SKM-1 (cell line): Measurements from ENCODE around the gene MASTL.

Experiments
- DNase-seq: peaks from one replicate; lab custom pipeline; 2025; ENCODE audit not compliant: unreplicated experiment; lab: John Stamatoyannopoulos, UW

The MASTL gene

GRCh38 chr10:27225011-27225590 lies 69.9 kb downstream of the MASTL start:
- no peak for DNase-seq

DNA sequence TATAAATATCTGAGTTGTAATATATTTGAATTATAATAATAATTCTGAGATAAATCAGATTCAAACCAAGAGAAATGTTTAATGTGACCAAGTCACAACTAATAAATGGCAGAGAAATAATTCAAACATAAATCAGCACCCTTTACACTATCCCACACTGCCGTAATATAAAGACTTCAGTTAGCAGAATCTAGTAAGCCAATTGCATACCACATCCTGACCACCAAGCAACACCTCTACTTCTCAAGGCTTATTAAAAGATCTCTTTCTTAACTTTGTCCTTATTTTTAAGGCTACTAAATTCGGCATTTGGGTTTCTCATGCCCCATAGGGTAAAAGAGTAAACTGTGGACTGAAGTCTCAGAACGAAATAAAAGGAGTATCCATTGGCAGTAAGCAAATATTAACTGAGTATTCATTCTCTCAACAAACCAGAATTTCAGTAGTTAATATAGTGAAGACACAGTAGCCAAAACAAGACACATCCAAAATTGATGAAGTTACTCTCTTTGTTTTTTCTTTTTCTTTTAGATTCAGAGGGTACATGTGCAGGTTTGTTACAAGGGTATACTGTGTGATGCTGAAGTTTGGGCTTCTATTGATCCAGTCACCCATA lies 70.6 kb downstream of the MASTL start:
- DNase-seq, result no peak

DNA sequence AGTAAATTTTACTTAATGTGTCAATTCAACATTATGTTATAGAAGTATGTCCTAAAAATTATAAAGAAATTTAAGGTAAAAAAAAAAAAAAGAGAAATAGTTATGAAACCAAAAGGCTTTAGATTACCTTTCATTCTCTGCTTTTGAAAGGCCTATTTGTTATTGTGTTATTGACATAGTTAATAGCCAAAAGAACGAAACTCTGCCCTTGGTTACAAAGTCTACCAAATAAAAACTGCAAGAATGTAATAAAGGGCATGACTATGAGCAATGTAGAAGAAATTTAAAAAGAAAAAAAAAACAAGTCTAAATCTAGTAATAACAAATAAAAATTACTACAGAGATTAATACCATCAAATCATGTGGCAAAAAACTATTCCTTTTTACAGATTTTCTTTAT lies 74.9 kb downstream of the MASTL start:
- DNase-seq, result no peak

GRCh38 chr10:27235706-27236105 lies 80.6 kb downstream of the MASTL start:
- no peak for DNase-seq
